ENCODE results near the gene CLCA4.

Gene CLCA4

GRCh38 chr1:86621286-86621685 lies 74.4 kb downstream of the CLCA4 start:
- no peak for DNase-seq
